K562 (cell line): ENCODE data around the gene CMIP. TPM values are rescaled to one million over a fixed set of nuclear protein-coding genes. Genes with fewer than 3 reads are reported as not detected.

ENCODE experiments used
- DEAF1 ChIP-seq: fragments of 450-650 bp; formaldehyde crosslinking; IDR thresholded peaks from 2 replicates; pipeline ENCODE4 v1.4.0; 2020; ENCODE audit warnings: mild to moderate bottlenecking, moderate library complexity
- KLF16 ChIP-seq: IDR thresholded peaks from 2 replicates; pipeline ENCODE4 v1.6.1; 2016; ENCODE audit warnings: antibody characterized with exemption
- MITF ChIP-seq: IDR thresholded peaks from 2 replicates; pipeline ENCODE4 v1.6.1; 2014; ENCODE audit warnings: antibody characterized with exemption
- NFRKB ChIP-seq: fragments of 450-650 bp; IDR thresholded peaks from 2 replicates; pipeline ENCODE4 v1.6.1; 2016; ENCODE audit warnings: low read depth
- PHF21A ChIP-seq: fragments of 450-650 bp; IDR thresholded peaks from 2 replicates; pipeline ENCODE4 v1.6.1; 2017; ENCODE audit warnings: low read depth, borderline replicate concordance
- POLR3G ChIP-seq: IDR thresholded peaks from 2 replicates; pipeline ENCODE4 v1.6.1; 2011; ENCODE audit not compliant: insufficient read length, insufficient replicate concordance; ENCODE audit errors: extremely low read depth
- RBFOX2 ChIP-seq: fragments of 200-400 bp; formaldehyde crosslinking; IDR thresholded peaks from 2 replicates; pipeline ENCODE4 v1.6.1; 2017; ENCODE audit warnings: low read depth, mild to moderate bottlenecking, low read length, moderate library complexity
- TRIM28 ChIP-seq: fragments of 450-650 bp; IDR thresholded peaks from 2 replicates; pipeline ENCODE4 v1.6.1; 2017
- XRCC3 ChIP-seq: fragments of 450-650 bp; IDR thresholded peaks from 2 replicates; pipeline ENCODE4 v1.6.1; 2017; ENCODE audit warnings: mild to moderate bottlenecking, moderate library complexity
- ZBED1 ChIP-seq: IDR thresholded peaks from 2 replicates; pipeline ENCODE4 v1.6.1; 2014
- ZKSCAN8 ChIP-seq: fragments of 200-800 bp; sonication (Bioruptor generic); IDR thresholded peaks from 2 replicates; pipeline ENCODE4 v1.6.1; 2016; ENCODE audit warnings: missing genetic modification characterization, missing compliant biosample characterization
- ZNF140 ChIP-seq: fragments of 250-450 bp; sonication (Bioruptor Pico); IDR thresholded peaks from 2 replicates; pipeline ENCODE4 v1.8.0; 2021; ENCODE audit warnings: moderate library complexity, mild to moderate bottlenecking, inconsistent platforms
- ZNF395 ChIP-seq: fragments of 200-800 bp; sonication (Bioruptor generic); IDR thresholded peaks from 2 replicates; pipeline ENCODE4 v1.6.1; 2017; ENCODE audit warnings: missing genetic modification characterization, missing compliant biosample characterization
- ZNF589 ChIP-seq: fragments of 200-800 bp; sonication (Bioruptor generic); IDR thresholded peaks from 2 replicates; pipeline ENCODE4 v1.6.1; 2016; ENCODE audit warnings: low read depth, missing genetic modification characterization, missing compliant biosample characterization
- polyA plus RNA-seq, 8 experiments: library from polyadenylated mRNA; depleted of rRNA in 4 of 8; stranded (reverse) in 5 of 8; unstranded in 3 of 8; fragments of >200 nt; fragmentation: Nextera tagmentation in 2 of 8; fragmentation: Illumina TruSeq in 1 of 8; extraction: Ambion mirVana in 2 of 8; extraction: Trizol in 1 of 8; gene quantifications; 2 replicates each; pipeline versions ENCODE4 v1.2.1 to v1.2.3, GENCODE V29; 2011 to 2014; ENCODE audit warnings: inconsistent platforms in 1 of 8, missing spikeins in 1 of 8
- total RNA-seq, 7 experiments: library from RNA; depleted of rRNA in 6 of 7; stranded (reverse); fragments of >200 nt in 6 of 7; fragmentation: Illumina TruSeq in 2 of 7; extraction: Trizol in 2 of 7; gene quantifications; 2 replicates each; pipeline versions ENCODE4 v1.2.1 to v1.2.3, GENCODE V29; 2011 to 2021; ENCODE audit warnings: low replicate concordance in 1 of 7
- TF ChIP-seq, protein P1 (sequence below): sonication (generic); formaldehyde crosslinking; IDR thresholded peaks from 2 replicates; pipeline ENCODE4 v1.8.1; 2023; ENCODE audit warnings: missing genetic modification reagents, mild to moderate bottlenecking, borderline replicate concordance
- TF ChIP-seq, protein P2 (sequence below): fragments of 450-650 bp; IDR thresholded peaks from 2 replicates; pipeline ENCODE4 v1.6.1; 2016; ENCODE audit warnings: low read depth, mild to moderate bottlenecking, moderate library complexity
- TF ChIP-seq, protein P3 (sequence below): sonication (generic); formaldehyde crosslinking; IDR thresholded peaks from 2 replicates; pipeline ENCODE4 v1.9.0; 2022; ENCODE audit warnings: mild to moderate bottlenecking, missing genetic modification reagents

Gene CMIP
- total and polyA plus RNA-seq, 9 of the 15 experiments (the other 6 are each of a cell fraction or from before 2014, with no cell fraction given): 0.94 to 82.5 (median 10.3) TPM

DNA sequence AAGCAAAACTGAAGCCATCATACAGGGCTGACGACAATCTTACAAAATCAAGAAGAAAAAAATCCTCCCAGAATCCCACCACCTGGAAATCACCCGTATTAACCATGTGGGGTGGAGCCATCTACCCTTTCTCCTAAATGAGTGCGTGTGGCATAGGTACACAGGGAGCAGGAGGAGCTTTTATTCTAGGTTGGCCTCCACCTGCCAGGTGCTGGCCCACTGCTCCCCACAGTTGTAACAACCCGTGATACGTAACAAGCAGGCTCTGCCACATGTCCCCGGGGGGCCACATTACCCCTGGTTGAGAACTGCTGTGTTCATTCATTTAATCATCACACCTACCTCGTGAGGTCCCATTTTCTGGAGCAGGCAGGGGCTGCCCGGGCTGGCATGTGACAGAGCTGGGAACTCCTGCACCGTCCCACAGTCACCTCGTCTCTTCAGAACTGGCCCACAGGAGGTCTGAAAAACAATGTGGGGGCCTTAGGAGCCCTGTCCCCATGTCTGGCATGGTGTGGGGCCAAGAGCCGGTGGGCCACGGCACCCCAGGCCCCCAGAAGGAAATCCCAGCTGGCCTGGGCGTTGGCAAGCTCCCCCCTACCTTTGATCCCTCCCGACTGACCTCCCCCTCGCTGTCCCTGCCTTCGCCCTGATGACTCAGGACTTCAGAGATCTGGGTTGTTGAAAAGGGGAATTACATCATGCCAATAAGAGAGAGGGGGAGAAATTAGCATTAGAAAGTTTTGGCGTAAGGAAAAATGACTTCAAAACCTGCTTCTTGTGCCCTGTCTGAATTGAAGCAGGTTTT lies 12.9 kb downstream of the CMIP start (continued):
- TF ChIP-seq DEAF1 (CRISPR knock-in tag): no peak; the same call in 1 of the 2 replicates
- TF ChIP-seq ZNF589 (CRISPR knock-in tag): peak; percentile 92
- TF ChIP-seq POLR3G: no peak
- peak; percentile 47; the same call in 1 of the 2 replicates for TF ChIP-seq RBFOX2
- no peak for TF ChIP-seq TRIM28
- no peak for TF ChIP-seq KLF16
- TF ChIP-seq, protein P1, sequence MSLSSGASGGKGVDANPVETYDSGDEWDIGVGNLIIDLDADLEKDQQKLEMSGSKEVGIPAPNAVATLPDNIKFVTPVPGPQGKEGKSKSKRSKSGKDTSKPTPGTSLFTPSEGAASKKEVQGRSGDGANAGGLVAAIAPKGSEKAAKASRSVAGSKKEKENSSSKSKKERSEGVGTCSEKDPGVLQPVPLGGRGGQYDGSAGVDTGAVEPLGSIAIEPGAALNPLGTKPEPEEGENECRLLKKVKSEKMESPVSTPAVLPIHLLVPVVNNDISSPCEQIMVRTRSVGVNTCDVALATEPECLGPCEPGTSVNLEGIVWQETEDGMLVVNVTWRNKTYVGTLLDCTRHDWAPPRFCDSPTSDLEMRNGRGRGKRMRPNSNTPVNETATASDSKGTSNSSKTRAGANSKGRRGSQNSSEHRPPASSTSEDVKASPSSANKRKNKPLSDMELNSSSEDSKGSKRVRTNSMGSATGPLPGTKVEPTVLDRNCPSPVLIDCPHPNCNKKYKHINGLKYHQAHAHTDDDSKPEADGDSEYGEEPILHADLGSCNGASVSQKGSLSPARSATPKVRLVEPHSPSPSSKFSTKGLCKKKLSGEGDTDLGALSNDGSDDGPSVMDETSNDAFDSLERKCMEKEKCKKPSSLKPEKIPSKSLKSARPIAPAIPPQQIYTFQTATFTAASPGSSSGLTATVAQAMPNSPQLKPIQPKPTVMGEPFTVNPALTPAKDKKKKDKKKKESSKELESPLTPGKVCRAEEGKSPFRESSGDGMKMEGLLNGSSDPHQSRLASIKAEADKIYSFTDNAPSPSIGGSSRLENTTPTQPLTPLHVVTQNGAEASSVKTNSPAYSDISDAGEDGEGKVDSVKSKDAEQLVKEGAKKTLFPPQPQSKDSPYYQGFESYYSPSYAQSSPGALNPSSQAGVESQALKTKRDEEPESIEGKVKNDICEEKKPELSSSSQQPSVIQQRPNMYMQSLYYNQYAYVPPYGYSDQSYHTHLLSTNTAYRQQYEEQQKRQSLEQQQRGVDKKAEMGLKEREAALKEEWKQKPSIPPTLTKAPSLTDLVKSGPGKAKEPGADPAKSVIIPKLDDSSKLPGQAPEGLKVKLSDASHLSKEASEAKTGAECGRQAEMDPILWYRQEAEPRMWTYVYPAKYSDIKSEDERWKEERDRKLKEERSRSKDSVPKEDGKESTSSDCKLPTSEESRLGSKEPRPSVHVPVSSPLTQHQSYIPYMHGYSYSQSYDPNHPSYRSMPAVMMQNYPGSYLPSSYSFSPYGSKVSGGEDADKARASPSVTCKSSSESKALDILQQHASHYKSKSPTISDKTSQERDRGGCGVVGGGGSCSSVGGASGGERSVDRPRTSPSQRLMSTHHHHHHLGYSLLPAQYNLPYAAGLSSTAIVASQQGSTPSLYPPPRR (CRISPR knock-in tag): no peak
- TF ChIP-seq ZKSCAN8 (CRISPR knock-in tag): no peak; the same call in 1 of the 2 replicates
- TF ChIP-seq, protein P2, sequence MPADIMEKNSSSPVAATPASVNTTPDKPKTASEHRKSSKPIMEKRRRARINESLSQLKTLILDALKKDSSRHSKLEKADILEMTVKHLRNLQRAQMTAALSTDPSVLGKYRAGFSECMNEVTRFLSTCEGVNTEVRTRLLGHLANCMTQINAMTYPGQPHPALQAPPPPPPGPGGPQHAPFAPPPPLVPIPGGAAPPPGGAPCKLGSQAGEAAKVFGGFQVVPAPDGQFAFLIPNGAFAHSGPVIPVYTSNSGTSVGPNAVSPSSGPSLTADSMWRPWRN: no peak
- TF ChIP-seq NFRKB: 0 out of 2 replicates have a peak, but pooled peaks have one; percentile 72
- no peak for TF ChIP-seq XRCC3
- TF ChIP-seq ZBED1: no peak
- TF ChIP-seq ZNF395 (CRISPR knock-in tag): peak; percentile 94
- TF ChIP-seq ZNF140 (CRISPR knock-in tag): no peak
- TF ChIP-seq PHF21A: no peak
- TF ChIP-seq, protein P3, sequence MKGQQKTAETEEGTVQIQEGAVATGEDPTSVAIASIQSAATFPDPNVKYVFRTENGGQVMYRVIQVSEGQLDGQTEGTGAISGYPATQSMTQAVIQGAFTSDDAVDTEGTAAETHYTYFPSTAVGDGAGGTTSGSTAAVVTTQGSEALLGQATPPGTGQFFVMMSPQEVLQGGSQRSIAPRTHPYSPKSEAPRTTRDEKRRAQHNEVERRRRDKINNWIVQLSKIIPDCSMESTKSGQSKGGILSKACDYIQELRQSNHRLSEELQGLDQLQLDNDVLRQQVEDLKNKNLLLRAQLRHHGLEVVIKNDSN (CRISPR knock-in tag): peak; percentile 38; the same call in 1 of the 2 replicates
- TF ChIP-seq MITF: no peak
